ENCODE data around the gene MAP1S. TPM values are rescaled to one million over a fixed set of nuclear protein-coding genes. Genes with fewer than 3 reads are reported as not detected.

Gene MAP1S
- total RNA-seq, 4 donors from 2014 or later: 17.9 to 35.5 (median 27.9) TPM

DNA sequence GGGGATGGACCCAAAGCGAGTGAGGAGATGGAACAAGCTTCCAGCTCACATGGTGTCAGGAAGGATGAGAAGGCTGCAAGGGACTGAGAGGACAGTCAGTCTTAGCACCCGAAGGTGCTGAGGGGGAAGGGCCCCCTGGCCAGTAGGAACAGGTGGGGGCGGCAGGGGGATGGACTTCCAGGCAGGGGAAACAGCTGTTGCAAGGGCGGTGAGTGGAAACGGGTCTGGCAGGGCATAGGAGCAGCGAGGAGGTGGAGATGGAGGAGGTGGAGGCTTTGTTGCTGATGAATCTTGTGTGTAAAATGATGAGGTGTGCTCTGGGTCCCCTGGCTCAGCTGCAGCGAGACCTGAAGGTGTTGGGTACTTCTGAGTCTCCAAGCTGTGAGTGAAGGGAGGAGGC is 1.2 kb downstream of the MAP1S start:
- Histone ChIP-seq H3K9me3 (no peaks in the 10 kb centered on the region), H3K27ac (peak overlapping the region in 1 of 3 donors; percentile 66), H3K27me3 (no peaks in the 10 kb centered on the region), H3K4me1 (peaks cover 22 to 43% of the 10 kb centered on the region in 2 donors), H3K36me3 (no peaks in the 10 kb centered on the region), H3K4me3 (replicated peaks in 1 of 3) (peak overlapping the region in 2 of 3 donors; percentile 69 to 93)
- intact Hi-C loops (cut with DNase I): no loop called here
- no peak for TF ChIP-seq POLR2A (IDR thresholded peaks at IDR 0.05)
- no peak for TF ChIP-seq CTCF (IDR thresholded peaks at IDR 0.05)
- DNase-seq: no peak
- WGBS, 2 donors: 20 to 33% methylated on average over 7 of the region's 7 CpGs

DNA sequence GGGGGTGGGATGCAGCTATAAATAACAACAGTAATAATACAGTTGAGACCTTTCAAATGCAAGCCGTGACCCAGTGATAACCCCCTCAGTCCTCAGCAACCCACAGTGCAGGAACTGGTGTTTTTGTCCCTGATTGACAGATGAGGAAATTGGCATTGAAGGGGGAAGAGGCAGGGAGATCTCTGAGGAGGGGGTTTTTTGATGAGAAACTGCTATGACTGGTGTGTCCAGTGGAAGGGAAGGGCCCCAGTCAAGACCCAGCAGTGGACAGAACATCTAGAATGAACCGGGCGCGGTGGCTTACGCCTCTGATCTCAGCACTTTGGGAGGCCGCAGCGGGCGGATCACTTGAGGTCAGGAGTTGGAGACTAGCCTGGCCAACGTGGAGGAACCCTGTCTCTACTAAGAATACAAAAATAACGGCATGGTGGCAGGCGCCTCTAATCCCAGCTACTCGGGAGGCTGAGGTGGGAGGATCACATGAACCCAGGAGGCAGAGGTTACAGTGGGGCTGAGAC is 1.9 kb downstream of the MAP1S start:
- Histone ChIP-seq H3K9me3 (no peaks in the 10 kb centered on the region), H3K27me3 (no peaks in the 10 kb centered on the region), H3K4me1 (peaks cover 22 to 43% of the 10 kb centered on the region in 2 donors), H3K36me3 (peaks cover 1 to 3% of the 10 kb centered on the region in 2 donors), H3K4me3 (replicated peaks in 1 of 3) (no peak overlapping the region), H3K27ac (peak overlapping the region in 2 of 3 donors; percentile 15 to 66)
- WGBS, 2 donors: 75 to 89% methylated on average over 12 of the region's 12 CpGs
- no peak for TF ChIP-seq POLR2A (IDR thresholded peaks at IDR 0.05)
- TF ChIP-seq CTCF (IDR thresholded peaks at IDR 0.05): no peak
- intact Hi-C loops (cut with DNase I): no loop called here
- DNase-seq: no peak

DNA sequence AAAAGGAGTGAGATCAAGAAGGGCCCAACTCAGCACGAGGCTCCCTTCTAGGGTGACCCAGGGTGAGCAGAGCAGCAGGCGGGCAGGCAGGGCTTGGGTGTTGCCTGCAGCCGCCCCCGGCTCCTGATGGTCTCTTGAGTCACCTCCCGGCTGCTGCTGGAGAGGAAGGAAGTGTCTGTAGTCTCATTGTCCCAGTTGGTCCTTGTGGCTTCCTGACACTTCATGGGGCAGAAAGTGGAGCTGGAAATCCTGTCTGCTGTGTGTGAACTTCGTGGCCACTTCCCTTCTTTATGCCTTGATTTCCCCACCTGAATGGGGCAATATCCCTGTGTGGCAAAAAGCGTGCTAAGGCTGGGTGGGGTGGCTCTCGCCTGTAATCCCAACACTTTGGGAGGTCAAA is 2.5 kb downstream of the MAP1S start:
- no peak for DNase-seq
- Histone ChIP-seq H3K27ac (peak overlapping the region in 2 of 3 donors; percentile 15 to 66), H3K27me3 (no peaks in the 10 kb centered on the region), H3K4me3 (replicated peaks in 1 of 3) (no peak overlapping the region), H3K4me1 (peaks cover 22 to 43% of the 10 kb centered on the region in 2 donors), H3K9me3 (no peaks in the 10 kb centered on the region), H3K36me3 (peaks cover 8 to 9% of the 10 kb centered on the region in 2 donors)
- 60 to 73% methylated on average over 8 of the region's 8 CpGs for WGBS, 2 donors
- intact Hi-C loops (cut with DNase I): no loop called here
- TF ChIP-seq POLR2A (IDR thresholded peaks at IDR 0.05): no peak
- no peak for TF ChIP-seq CTCF (IDR thresholded peaks at IDR 0.05)

DNA sequence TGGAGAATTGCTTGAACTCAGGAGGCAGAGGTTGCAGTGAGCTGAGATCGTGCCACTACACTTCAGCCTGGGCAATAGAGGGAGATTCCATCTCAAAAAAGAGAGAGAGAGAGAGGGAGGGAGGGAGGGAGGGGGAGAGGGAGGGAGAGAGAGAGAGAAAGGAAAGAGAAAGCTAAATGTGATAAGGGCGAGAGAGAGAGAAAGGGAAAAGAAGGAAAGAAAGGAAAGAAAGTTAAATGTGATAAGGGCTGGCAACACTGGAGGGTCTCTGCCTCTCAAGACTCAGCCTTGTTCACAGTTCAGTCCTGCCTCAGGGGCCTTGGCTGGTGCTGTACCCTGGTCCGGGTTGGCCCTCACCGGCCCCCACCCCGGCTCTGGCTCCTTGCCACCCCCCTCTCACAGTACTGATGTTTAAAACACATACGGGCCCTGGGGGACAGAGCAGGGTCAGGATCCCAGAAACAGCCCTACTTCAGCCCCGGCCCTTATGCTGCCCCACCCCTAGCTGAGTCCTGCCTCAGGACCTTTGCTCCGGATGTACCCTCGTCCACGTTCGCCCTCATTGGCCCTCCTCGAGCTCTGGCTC is 3.5 kb downstream of the MAP1S start:
- Histone ChIP-seq H3K27ac (no peak overlapping the region), H3K36me3 (peaks cover 17 to 19% of the 10 kb centered on the region in 2 donors), H3K4me3 (replicated peaks in 1 of 3) (no peak overlapping the region), H3K27me3 (no peaks in the 10 kb centered on the region), H3K4me1 (peaks cover 19 to 39% of the 10 kb centered on the region in 2 donors), H3K9me3 (no peaks in the 10 kb centered on the region)
- 78 to 81% methylated on average over 12 of the region's 12 CpGs for WGBS, 2 donors
- DNase-seq: no peak
- TF ChIP-seq POLR2A (IDR thresholded peaks at IDR 0.05) (no peak), CTCF (IDR thresholded peaks at IDR 0.05) (no peak)
- intact Hi-C loops (cut with DNase I): no loop called here

DNA sequence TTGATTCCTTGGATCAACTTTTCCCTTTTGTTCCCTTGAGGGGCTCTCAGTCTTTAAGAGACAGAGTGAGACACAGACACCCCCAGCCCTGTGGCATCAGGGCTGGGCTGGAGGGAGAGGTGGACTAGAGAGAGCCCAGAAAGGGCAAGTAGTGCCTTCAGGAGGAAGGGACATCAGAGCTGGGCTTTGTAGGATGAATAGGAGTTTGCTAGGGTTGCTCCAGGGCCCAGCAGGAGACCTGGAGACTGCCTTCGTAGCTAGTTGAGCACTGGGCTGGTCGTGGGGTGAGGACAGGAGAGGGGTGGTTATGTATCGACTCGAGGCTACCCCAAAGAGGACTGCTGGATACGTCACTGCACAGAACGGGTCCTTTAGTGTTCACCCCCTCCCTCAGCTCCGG is 5.4 kb downstream of the MAP1S start:
- peaks cover 14 to 30% of the 10 kb centered on the region in 2 donors for H3K4me1 ChIP-seq
- H3K4me3 ChIP-seq (replicated peaks in 1 of 3): no peak overlapping the region
- TF ChIP-seq CTCF (IDR thresholded peaks at IDR 0.05) (no peak), POLR2A (IDR thresholded peaks at IDR 0.05) (no peak)
- peaks cover 25 to 29% of the 10 kb centered on the region in 2 donors for H3K36me3 ChIP-seq
- no peaks in the 10 kb centered on the region for H3K9me3 ChIP-seq
- DNase-seq: no peak
- no peak overlapping the region for H3K27ac ChIP-seq
- WGBS, 2 donors: 93 to 95% methylated on average over 5 to 7 of the region's 7 CpGs
- intact Hi-C loops (cut with DNase I): no loop called here
- H3K27me3 ChIP-seq: no peaks in the 10 kb centered on the region

All from thyroid gland (tissue), 4 donors.